HG03039 (cell line): Measurements from ENCODE around the gene SH2B2.
"Not testable (repeated sequence)": the region's sequence is repeated elsewhere in the genome, so short reads cannot be mapped to it uniquely, and the experiment has no call there.

Experiments used
- ATAC-seq: cut with Tn5 transposase; IDR thresholded peaks from one replicate; pipeline ENCODE4 v1.9.1; 2021; ENCODE audit warnings: mild to moderate bottlenecking, moderate library complexity; ENCODE audit not compliant: unreplicated experiment

The SH2B2 gene

DNA sequence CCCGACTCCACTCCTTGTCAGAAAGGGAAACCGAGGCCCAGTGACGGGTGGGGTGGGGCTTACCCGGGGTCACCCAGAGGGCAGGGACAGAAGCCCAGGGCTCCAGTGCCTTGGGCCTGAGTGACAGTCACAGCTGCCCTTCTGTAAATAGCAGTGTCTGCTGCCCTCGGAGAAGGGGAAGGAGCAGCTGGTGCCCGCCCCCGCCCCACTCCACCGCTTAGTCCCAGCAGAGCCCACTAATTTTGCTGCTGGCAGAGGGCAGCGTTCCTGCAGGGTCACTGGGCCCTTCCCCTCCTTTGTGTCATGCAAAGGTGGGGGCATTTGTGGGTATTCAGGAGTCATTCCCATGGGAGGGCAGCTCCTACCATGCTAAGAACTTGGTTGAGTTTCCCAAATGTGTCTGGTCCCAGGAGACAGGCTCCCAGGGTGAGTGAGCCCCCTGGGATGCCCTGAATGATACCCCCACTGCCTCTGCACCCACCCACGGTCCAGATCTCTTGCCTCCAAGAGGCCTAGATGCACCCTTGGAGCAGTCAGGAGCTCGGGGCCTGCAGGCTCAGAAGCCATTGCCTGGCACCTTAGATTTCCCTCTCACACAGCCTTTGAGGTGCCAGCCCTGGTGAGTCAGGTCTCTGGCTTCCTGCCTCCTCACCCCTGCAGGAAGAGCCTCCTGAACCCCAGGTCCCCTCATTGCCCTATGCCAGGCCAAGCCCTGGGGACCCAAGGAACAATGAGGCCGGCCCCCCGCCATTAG, 17.2 kb downstream of the SH2B2 start:
- ATAC-seq: no peak

DNA sequence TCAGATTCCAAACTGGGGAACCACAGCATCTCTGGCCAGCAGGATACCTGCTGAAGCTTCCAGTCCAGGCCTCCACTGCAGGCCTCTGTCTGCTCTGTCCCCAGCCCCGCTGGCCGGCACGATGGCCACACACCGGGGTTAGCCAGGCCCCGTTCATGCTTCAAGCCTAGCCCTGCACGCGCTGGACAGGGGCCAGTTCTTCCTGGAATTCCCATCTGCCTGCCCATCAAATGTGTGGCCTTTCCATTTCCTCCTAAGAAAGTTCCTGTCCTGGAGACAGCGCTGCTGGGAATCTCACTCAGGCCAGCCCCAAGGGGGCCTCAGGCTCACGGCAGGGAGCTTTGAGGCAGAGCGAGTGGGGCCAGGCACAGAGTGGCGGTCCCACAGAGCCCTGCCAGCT, 18.0 kb downstream of the SH2B2 start:
- no peak for ATAC-seq

- peak; percentile 35 for ATAC-seq
Measured at GRCh38 chr7:102305414-102306268, 19.0 kb downstream of the SH2B2 start.

DNA sequence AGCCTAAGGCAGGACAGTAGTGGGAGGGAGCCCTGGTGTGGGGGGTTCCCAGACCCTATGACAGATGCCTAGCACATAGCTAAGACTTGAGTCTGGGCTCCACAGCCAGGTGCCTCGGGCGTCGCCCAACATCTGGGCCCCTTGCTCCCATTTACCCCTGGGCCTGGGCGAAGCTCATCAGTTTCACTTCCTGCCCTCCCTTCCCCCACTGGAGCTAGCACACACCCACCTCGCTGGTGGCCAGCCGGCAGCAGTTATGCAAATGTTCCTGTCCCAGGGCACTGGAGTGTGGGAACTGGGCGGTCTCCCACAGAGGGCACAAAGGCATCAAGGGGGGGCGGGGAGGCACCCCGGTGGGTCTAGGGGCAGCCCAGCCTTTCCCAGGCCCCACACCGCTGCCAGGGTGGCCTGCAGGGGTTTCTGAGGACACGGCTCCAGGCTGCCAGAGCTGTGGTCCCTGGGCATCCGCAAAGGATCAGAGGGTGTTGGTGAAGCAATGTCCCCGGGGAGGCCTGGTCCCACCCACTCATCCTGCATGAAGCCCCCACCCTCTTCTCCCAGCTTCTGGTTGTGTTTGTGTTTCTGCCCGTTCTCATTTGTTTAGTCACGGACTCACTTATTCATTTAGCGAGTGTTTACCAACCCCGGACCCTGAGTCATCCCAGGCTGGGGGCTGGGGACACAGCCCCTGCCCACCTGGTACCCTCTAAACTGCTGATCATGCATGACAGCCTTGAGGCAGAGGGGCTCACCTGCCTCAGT, 20.4 kb downstream of the SH2B2 start:
- peak; percentile 58 for ATAC-seq

GRCh38 chr7:102310414-102310815, 23.7 kb downstream of the SH2B2 start:
- no peak for ATAC-seq

DNA sequence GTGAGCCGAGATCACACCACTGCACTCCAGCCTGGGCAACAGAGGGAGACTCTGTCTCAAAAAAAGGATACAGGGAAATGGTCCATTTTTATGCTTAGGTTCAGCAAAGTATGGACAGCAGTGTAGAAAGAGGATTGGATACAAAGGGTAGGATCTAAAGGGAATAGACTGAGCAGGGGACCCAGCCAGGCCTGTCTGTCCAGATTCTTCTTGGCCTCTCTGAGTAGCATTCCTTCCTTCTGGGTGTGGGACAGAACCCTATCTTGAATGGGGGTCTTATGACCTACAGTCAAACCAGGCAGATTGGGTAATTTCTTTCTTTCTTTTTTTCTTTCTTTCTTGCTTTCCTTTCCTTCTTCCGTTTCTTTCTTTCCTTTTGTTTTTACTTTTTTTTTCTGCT, 25.6 kb downstream of the SH2B2 start:
- no peak for ATAC-seq

- ATAC-seq: no peak
Measured at GRCh38 chr7:102313997-102314780, 27.5 kb downstream of the SH2B2 start.

DNA sequence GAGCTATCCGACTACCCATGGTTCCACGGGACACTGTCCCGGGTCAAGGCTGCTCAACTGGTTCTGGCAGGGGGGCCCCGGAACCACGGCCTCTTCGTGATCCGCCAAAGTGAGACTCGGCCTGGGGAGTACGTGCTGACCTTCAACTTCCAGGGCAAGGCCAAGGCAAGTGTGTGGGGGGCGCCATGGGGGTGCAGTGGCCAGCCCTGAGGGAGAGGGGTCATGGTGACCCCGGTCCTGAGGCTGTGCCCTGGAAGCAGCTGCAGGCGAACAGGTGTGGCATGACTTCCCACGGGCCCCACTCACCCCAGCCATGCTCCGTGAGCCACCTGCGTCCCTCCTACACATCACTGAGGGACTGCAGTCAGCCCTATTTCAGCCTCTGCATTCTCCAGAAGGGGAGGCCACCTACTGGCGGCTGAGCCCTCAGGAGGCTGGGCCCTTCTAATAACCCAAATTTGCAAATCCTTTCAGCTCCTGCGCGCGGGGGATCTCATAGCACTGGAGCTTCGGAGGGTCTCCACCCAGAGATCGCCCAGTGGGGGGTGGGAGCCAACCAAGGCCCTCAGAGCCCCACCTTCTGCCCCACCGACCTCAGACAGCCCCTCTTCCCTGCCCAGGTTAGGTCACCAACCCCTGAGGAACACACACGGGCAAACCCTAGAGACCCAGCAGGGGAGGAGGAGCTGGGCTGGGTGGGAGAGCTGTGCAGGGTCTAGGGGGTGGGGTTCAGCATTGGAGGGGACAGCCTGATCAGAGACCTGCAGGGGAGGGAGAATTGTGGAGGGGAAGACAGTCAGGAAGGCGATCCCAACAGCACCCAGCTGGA, 30.8 kb downstream of the SH2B2 start:
- ATAC-seq: no peak

DNA sequence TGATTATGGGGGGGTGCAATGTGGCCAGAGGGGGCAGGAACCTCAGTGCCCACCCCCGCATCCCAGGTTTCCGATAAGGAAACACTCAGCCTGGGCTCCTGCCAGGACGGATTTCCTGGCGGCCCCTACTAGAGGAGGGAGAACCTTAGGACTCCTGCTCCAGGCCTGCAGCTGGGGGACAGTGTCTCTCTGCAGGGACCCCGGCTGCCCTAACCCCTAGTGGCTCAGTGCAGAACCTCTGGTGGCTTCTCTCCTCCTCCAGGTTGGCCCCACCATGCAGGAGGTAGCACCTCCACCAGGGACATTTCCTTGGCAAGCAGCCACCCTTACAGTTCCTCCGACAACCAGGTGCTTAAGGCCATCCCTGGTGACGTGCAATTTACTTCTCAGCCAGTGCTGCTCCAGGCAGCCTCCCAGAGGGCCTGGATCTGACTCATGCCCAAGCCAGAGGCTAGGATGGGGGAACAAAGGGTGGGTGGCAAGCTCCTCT, 31.9 kb downstream of the SH2B2 start:
- no peak for ATAC-seq

GRCh38 chr7:102319671-102320070, 33.0 kb downstream of the SH2B2 start:
- no peak for ATAC-seq

DNA sequence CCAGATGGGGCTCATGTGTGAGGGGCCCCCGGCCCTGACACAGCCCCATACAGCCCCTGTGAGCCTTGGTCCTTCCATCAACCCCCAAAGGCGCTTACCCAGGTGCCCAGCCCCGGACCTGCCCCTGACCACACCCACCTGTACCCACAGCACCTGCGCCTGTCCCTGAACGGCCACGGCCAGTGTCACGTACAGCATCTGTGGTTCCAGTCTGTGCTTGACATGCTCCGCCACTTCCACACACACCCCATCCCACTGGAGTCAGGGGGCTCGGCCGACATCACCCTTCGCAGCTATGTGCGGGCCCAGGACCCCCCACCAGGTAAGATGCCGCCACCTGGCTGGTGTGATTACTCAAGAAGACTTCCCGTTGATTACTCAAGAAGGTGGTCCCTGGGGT, 33.5 kb downstream of the SH2B2 start:
- ATAC-seq: no peak

- no peak for ATAC-seq
Measured at GRCh38 chr7:102320601-102321350, 34.1 kb downstream of the SH2B2 start.

DNA sequence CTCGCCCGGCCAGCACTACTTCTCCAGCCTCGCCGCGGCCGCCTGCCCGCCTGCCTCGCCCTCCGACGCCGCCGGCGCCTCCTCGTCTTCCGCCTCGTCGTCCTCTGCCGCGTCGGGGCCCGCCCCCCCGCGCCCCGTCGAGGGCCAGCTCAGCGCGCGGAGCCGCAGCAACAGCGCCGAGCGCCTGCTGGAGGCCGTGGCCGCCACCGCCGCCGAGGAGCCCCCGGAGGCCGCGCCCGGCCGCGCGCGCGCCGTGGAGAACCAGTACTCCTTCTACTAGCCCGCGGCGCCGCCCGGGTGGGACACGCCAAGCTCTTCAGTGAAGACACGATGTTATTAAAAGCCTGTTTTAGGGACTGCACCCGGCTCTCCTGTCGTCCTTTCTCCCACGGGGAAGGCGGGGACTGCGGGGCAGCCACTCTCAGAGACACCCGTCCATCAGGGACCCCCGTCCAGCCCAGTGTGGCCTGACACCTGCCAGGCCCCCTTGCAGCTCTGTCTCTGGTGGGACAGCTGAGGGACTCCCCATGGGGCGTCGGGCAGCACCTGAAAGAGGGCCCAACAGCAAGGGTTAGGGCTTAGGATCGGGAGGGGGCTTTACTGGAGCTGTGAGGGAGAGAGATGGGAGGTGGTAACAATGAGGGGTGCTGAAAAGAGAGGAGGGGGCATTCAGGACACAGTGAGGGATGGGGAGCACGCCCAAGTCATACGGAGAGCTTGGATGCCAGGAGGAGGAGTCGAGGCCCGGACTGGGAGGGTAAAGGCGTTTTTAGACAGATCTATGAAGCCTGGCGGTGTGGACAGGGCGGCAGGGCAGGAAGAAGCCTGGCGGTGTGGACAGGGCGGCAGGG, 34.9 kb downstream of the SH2B2 start:
- ATAC-seq: no peak

DNA sequence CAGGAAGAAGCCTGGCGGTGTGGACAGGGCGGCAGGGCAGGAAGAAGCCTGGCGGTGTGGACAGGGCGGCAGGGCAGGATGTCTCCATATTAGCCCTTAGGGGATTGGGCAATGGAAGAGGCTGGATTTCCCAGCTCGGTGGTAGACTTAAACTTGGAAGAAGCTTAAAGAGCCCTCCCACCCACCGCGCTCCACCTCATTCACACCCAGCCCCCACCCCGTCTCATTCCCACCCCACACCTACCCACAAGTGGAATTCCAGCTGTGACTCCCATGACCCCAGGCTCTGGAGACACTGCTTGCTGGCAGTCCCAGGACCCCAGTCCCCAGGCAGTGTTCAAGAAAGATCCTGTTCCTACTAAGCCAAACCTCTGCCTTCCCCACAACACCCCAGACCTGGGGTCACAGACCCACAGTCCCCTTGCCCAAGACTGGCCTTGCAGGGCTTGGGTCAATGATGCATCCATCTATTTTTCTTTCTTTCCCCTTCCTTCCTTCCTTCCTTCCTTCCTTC, 35.6 kb downstream of the SH2B2 start:
- ATAC-seq: no peak

- no peak for ATAC-seq
Measured at GRCh38 chr7:102323914-102324195, 37.2 kb downstream of the SH2B2 start.

DNA sequence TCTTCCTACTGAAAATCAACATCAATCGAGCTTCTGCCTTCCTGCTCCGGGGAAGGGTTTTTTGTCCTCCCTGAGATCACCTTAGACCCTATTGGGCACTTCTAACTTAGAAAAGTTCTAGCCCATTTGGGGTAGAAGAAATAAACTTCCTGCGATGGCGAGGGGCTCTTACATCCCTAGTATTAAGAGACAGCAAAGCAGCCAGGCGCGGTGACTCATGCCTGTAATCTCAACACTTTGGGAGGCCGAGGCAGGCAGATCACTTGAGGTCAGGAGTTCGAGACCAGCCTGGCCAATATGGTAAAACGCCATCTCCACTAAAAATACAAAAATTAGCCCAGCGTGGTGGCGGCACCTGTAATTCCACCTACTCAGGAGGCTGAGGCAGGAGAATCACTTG, 38.4 kb downstream of the SH2B2 start:
- not testable (repeated sequence) for ATAC-seq

DNA sequence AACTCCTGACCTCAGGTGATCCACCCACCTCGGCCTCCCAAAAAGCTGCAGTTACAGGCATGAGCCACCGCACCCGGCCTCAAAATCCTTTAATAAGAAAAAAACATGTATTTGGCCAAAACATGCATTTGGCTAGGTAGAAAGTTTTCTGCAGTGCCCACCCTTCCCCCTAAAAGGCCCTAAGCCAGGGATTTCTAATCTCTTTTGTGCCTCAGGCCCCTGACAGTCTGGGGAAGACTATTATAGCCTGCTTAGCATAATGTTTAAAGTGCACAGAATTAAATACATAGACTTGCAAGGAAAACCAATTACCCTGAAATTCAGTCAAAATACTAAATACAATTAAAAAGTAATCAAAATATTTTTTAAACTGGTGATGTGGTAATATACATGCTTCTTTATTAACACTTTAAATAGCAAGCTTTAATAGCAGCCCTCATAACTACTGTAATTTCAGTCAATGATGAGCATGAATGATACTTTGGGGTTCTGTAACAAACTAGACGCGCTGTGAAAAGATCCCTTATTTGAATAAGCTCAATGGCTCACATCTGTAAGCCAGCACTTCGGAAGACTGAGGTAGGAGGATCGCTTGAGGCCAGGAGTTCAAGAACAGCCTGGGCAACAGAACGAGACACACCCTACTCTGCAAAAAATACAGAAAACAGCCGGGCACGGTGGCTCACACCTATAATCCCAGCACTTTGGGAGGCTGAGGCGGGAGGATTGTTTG, 39.7 kb downstream of the SH2B2 start:
- no peak for ATAC-seq
